ES-I3 (cell line): ENCODE measurements around the gene SPRR2E.
"Not testable (repeated sequence)": the region's sequence is repeated elsewhere in the genome, so short reads cannot be mapped to it uniquely, and the experiment has no call there.

Source experiments
- H3K36me3 ChIP-seq: 2 replicates; pipeline ENCODE4 v1.6.1; 2013; ENCODE audit warnings: mild to moderate bottlenecking, low read length, control low read depth, moderate library complexity; ENCODE audit not compliant: insufficient read depth
- H3K4me1 ChIP-seq: 2 replicates; pipeline ENCODE4 v1.6.1; 2013; ENCODE audit warnings: mild to moderate bottlenecking, control low read depth, low read length; ENCODE audit not compliant: insufficient read depth
- H3K9ac ChIP-seq: 2 replicates; pipeline ENCODE4 v1.6.1; 2013; ENCODE audit warnings: low read depth, mild to moderate bottlenecking, low read length, moderate library complexity
- H3K9me3 ChIP-seq: 2 replicates; pipeline ENCODE4 v1.6.1; 2013; ENCODE audit warnings: mild to moderate bottlenecking, low read length, moderate library complexity; ENCODE audit not compliant: control insufficient read depth, insufficient read depth

The SPRR2E gene

DNA sequence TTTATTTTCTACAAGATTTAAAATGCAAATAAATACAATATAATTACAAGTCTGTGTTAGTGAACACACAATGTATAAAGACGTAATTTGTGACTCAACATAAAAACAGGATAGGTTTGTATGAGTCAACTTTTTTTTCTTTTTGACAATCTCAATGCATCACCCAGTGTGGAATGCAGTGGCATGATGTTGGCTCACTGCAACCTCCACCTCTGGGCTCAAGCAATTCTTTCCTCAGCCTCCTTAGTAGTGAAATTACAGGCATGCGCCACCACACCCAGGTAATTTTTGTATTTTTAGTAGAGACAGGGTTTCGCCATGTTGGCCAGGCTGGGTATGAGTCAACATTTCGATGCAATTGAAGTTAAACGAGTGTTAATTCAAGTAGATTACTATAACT is 5.9 kb upstream of the SPRR2E start:
- H3K4me1 ChIP-seq = no peaks in the 10 kb centered on the region
- H3K9me3 ChIP-seq = no peaks in the 10 kb centered on the region
- no peaks in the 10 kb centered on the region for H3K36me3 ChIP-seq
- no peak overlapping the region for H3K9ac ChIP-seq

- Histone ChIP-seq H3K36me3 (no peaks in the 10 kb centered on the region), H3K4me1 (no peaks in the 10 kb centered on the region), H3K9me3 (no peaks in the 10 kb centered on the region), H3K9ac (no peak overlapping the region)
Measured at GRCh38 chr1:153099461-153100045, 5.2 kb upstream of the SPRR2E start.

DNA sequence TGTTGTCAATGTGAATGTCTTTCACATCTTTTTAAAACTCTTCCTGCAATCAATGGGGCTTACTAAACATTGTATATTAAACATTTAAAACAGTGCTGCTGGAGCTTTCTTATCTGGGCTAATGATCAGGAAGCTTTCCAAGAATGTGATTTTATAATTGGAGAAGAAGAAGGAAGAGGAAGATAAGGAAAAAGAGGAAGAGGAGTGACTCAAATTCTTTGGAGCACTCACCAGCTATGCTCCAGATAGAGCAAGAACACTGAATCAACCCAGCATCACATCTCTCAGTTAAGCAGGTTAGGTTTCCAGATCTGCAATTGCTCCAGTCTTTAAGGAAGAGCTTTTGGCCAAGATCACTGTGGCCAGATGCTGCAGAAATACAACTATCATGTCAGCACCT is 1.4 kb upstream of the SPRR2E start:
- H3K36me3 ChIP-seq = no peaks in the 10 kb centered on the region
- no peak overlapping the region for H3K9ac ChIP-seq
- H3K4me1 ChIP-seq = no peaks in the 10 kb centered on the region
- no peaks in the 10 kb centered on the region for H3K9me3 ChIP-seq

DNA sequence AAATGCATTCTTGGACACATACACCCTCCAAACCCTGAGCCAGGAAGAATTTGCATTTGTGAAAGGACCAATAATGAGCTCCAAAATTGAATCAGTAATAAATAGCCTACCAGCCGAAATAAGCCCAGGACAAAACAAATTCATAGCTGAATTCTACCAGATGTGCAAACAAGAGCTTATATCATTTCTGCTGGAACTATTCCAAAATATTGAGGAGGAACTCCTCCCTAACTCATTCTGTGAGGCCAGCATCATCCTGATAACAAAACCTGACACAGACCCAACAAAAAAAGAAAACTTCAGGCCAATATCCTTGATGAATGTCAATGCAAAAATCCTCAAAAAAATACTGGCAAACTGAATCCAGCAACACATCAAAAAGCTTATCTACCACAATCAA is 6.7 kb downstream of the SPRR2E start:
- no peaks in the 10 kb centered on the region for H3K4me1 ChIP-seq
- no peak overlapping the region for H3K9ac ChIP-seq
- no peaks in the 10 kb centered on the region for H3K9me3 ChIP-seq
- no peaks in the 10 kb centered on the region for H3K36me3 ChIP-seq

DNA sequence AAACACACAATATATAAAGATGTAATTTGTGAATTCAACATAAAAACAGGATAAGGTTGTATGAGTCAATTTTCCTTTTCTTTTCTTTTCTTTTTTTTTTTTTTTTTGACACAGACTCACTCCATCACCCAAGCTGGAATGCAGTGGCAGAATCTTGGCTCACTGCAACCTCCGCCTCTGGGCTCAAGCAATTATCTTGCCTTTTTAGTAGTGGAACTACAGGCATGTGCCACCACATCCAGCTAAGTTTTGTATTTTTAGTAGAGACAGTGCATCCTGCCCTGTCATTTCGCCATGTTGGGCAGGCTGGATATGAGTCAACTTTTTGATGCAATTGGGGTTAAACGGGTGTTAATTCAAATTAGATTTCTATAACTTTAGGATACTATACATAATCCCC is 12.6 kb downstream of the SPRR2E start:
- no peak overlapping the region for H3K9ac ChIP-seq
- no peaks in the 10 kb centered on the region for H3K4me1 ChIP-seq
- H3K9me3 ChIP-seq = no peaks in the 10 kb centered on the region
- H3K36me3 ChIP-seq = no peaks in the 10 kb centered on the region

DNA sequence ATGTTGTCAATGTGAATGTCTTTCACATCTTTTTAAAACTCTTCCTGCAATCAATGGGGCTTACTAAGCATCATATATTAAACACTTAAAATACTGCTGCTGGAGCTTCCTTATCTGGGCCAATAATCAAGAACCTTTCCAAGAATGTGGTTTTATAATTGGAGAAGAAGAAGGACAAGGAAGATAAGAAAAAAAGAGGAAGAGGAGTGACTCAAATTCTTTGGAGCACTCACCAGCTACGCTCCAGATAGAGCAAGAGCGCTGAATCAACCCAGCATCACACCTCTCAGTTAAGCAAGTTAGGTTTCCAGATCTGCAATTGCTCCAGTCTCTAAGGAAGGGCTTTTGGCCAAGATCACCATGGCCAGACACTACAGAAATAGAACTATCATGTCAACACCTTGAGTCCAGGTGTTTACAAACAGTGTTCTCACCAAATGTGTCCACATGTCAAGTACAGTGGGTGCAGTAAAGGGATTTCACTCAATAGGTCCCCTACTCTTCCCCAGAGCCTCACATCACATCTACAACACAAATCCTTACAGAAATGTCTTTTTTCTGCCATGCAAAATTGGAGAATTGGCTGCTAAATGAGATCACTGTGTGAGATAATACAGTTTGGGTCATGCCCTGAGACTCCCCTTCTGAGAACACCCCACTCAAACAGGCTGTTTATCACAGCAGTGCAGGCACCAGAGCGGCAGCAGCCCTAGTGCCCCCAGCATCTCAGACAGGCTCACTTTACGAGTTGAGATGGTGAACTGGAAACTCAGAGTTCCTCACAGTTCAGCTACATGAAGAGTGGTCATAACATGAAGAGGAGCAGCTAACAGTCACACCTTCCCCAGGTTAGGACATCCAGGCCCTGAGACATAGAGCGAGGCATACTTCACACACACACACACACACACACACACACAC is 21.3 kb downstream of the SPRR2E start:
- Histone ChIP-seq H3K4me1 (no peaks in the 10 kb centered on the region), H3K36me3 (no peaks in the 10 kb centered on the region), H3K9ac (no peak overlapping the region), H3K9me3 (no peaks in the 10 kb centered on the region)

DNA sequence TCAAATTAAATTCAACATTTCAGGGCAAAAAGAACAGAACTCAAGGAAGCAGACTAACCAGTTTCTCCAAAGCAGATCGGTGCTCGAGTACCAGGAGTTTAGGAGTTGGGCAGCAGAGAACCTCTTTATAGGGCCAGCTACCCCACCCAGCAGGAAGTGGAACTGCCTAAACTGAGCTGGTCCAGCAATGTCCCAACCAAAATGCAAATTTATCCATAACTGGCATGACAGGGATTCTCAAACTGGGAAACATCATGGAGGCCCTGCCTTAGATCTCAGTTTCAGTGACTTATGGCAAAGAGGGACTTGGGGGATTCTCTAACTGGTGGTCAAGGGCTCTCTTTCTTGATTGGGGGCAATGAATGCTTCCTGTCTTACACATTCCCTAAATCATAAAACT is 22.8 kb downstream of the SPRR2E start, which contains the start of gene SPRR2B:
TSS of gene SPRR2B (minus strand) at position 101 of the 400 bp plus-strand sequence. CDS start 772 bp downstream, outside the sequence.
- no peaks in the 10 kb centered on the region for H3K4me1 ChIP-seq
- no peaks in the 10 kb centered on the region for H3K9me3 ChIP-seq
- no peaks in the 10 kb centered on the region for H3K36me3 ChIP-seq
- no peak within 1 kb of the TSS for H3K9ac ChIP-seq

- Histone ChIP-seq H3K4me1 (no peaks in the 10 kb centered on the region), H3K9ac (no peak overlapping the region), H3K9me3 (no peaks in the 10 kb centered on the region), H3K36me3 (no peaks in the 10 kb centered on the region)
Measured at GRCh38 chr1:153070243-153070642, 24.1 kb downstream of the SPRR2E start.

DNA sequence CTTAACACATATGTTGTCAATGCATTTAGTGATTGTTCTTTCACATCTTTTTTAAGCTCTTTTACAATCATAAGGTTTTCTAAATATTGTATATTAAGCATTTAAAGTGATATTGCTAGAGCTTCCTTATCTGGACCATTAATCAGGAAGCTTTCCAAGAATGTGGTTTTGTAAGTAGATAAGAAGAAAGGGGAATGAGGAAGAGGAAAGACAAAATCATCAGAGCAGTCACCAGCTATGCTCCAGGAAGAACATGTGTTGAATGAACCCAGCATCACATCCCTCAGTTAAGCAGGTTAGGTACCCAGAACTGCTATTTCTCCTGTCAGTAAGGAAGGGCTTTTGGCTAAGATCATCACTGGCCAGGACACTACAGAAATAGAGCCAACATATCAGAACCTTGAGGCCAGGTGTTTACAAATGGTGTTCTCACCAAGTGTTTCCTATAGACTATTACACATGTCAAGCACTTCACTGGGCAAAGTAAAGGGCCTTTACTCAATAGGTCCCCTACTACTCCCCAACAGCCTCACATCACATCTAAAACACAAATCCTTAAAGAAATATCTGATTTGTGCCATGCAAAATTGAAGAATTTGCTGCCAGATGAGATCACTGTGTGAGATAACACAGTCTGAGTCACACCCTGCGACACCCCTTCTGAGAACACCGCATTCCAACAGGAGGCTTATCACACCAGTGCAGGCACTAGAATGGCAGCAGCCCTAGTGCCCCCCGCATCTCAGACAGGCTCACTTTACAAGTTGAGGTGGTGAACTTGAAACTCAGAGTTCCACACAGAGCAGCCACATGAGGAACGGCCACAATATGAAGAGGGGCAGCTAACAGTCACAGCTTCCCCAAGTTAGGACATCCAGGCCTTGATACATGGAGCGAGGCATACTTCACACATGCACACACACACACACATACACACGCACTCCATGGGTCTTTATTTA is 35.2 kb downstream of the SPRR2E start:
- Histone ChIP-seq H3K4me1 (no peaks in the 10 kb centered on the region), H3K9ac (no peak overlapping the region), H3K36me3 (no peaks in the 10 kb centered on the region), H3K9me3 (no peaks in the 10 kb centered on the region)

DNA sequence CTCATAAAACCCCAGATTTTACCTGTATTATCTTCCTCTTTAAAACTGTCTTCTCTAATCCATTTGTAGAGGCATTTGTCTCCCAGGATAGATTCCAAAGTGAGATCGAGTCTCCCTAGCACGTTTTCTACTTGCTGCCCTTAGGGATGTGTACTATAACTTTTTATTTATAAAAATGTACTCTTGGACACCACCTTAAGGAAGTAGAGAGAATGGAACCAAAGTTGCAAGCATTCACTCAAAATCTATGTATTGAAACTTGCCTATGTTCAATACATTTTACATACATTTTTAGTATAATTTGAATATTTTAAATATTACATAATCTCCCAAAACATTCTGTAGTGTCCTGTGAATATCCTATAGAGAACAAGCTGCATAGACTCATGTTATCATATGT is 36.2 kb downstream of the SPRR2E start:
- no peaks in the 10 kb centered on the region for H3K36me3 ChIP-seq
- H3K9me3 ChIP-seq = no peaks in the 10 kb centered on the region
- no peaks in the 10 kb centered on the region for H3K4me1 ChIP-seq
- no peak overlapping the region for H3K9ac ChIP-seq

DNA sequence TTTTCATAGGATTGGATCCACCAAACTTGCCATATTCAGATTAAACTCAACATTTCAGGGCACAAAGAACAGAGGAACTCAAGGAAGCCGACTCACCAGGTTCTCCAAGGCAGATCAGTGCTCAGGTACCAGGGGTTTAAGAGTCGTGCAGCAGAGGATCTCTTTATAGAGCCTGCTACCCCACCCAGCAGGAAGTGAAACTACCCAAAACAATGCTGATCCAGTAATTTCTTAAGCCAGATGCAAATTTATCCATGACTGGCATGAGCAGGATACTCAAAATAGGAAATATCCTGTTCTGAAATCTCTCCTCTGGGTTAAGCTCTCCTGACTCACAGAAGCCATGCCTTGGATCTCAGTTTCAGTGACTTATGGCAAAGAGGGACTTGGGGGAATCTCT is 37.0 kb downstream of the SPRR2E start, which contains the start of gene SPRR2A:
TSS of gene SPRR2A (minus strand) at position 138 of the 400 bp plus-strand sequence. CDS start 777 bp downstream, outside the sequence.
- Histone ChIP-seq H3K4me1 (no peaks in the 10 kb centered on the region), H3K9me3 (no peaks in the 10 kb centered on the region), H3K36me3 (no peaks in the 10 kb centered on the region), H3K9ac (no peak within 1 kb of the TSS)

- not testable (repeated sequence) for H3K4me1 ChIP-seq, H3K9ac ChIP-seq, H3K36me3 ChIP-seq, H3K9me3 ChIP-seq
Measured at GRCh38 chr1:153056111-153056510, 38.2 kb downstream of the SPRR2E start.

DNA sequence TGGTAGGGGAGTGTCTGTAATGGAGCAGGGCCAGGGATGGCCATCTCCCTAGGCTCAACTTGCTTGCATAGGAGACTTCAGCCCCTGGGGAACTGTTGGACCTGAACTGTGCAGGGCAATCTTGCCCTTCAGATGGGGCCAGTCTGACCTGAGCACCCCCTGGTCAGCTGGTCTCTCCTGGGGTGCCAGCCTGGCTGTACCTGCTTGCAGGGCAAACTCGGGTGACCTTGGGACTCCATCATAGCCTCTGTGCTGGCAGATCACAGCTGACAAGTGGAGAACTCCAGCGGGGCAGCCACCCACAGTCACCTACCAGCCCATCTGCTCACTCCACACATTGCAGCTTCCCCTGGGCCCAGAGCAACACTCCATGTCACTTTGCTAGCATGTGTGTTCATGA is 45.1 kb downstream of the SPRR2E start:
- no peak overlapping the region for H3K9ac ChIP-seq
- H3K4me1 ChIP-seq = no peaks in the 10 kb centered on the region
- no peaks in the 10 kb centered on the region for H3K36me3 ChIP-seq
- H3K9me3 ChIP-seq = no peaks in the 10 kb centered on the region
